Testis (tissue), 3 donors: ENCODE results near the gene RAMACL. TPM values are rescaled to one million over a fixed set of nuclear protein-coding genes. Genes with fewer than 3 reads are reported as not detected.
"Not testable (repeated sequence)": the region's sequence is repeated elsewhere in the genome, so short reads cannot be mapped to it uniquely, and the experiment has no call there.

ENCODE experiments used
- DNase-seq: peaks from one replicate; pipeline ENCODE4 v3.0.0-alpha.2; 2019
- H3K27ac ChIP-seq, 2 donors: fragments of 200-600 bp; sonication (generic); one replicate each; pipeline ENCODE4 v1.5.1; 2019
- H3K27me3 ChIP-seq: fragments of 200-600 bp; sonication (generic); one replicate; pipeline ENCODE4 v1.5.1; 2019
- H3K36me3 ChIP-seq: fragments of 200-600 bp; sonication (generic); one replicate; pipeline ENCODE4 v1.5.1; 2017; ENCODE audit warnings: low read depth; ENCODE audit errors: missing control alignments
- H3K4me1 ChIP-seq: fragments of 200-600 bp; sonication (generic); one replicate; pipeline ENCODE4 v1.5.1; 2019
- H3K4me3 ChIP-seq, 2 donors: fragments of 200-600 bp; sonication (generic); one replicate each; pipeline ENCODE4 v1.5.1; 2017 to 2019
- H3K9me3 ChIP-seq: fragments of 200-600 bp; sonication (generic); one replicate; pipeline ENCODE4 v1.5.1; 2017
- POLR2A ChIP-seq: fragments of 450-650 bp; IDR thresholded peaks from one replicate; pipeline ENCODE4 v1.6.1; 2017; ENCODE audit warnings: antibody characterized with exemption, mild to moderate bottlenecking, moderate library complexity
- WGBS, 2 donors: methylation state at CpG; one replicate each; pipeline ENCODE4 v1.1.5; 2018; 5-methylcytosine and 5-hydroxymethylcytosine counted together
- intact Hi-C: fragments of 100-400 bp; cut with DNase I; formaldehyde crosslinking; loops from one replicate; pipeline ENCODE4 v1.15.1; 2023; ENCODE audit warnings: low total_unique reads
- polyA plus RNA-seq: library from polyadenylated mRNA; stranded (reverse); fragments of 350-450 nt; fragmentation: Illumina TruSeq; extraction: RNeasy Lipid Tissue Mini Kit (QIAGEN cat#74804); gene quantifications from one replicate; pipeline ENCODE4 v1.2.3, GENCODE V29; 2014; ENCODE audit warnings: low read depth, low replicate concordance; ENCODE audit not compliant: insufficient read depth
- total RNA-seq, 2 donors: library from RNA; depleted of rRNA; stranded (reverse); fragments of >200 nt; gene quantifications; one replicate each; pipeline ENCODE4 v1.2.3, GENCODE V29; 2016
- TF ChIP-seq, protein P1 (sequence below), 3 experiments: fragments of 450-650 bp in 2 of 3; fragments of 200-600 bp in 1 of 3; sonication (generic) in 1 of 3; IDR thresholded peaks; one replicate each; pipeline ENCODE4 v1.5.1; 2016 to 2019; ENCODE audit warnings: antibody characterized with exemption in 3 of 3, mild to moderate bottlenecking in 2 of 3, moderate library complexity in 1 of 3

The RAMACL gene
- total and polyA plus RNA-seq, 3 donors from 2014 or later: 1.7 to 1.9 TPM; not detected in 1

DNA sequence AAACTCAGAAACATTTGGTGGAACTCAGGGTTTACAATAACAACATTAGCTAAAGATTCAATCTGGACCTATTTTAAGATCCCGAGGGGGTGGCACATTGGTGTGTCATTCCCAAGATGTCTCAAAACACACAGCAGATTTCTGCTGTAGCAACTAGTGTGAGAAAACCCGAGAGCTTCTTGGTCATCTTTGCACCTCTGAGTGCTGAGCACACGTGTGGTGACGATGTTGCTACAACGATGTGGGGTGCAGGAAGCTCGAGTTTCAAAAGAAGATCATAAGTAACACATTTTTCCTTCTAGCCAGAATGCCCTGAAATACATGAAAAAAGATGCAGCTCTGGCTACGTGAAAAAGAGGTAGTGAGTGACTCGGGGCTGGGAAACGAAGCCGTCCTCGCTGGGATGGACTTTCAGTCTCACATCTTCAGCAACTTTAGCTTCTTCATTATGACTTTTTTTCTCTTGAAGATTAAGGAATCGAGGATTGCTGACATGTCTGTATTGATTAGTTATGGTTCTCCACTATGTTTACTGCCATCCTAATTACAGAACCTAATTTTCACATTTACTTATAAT, 1.5 kb downstream of the RAMACL start:
- Histone ChIP-seq H3K36me3 (no peaks in the 10 kb centered on the region), H3K4me3 (no peak overlapping the region), H3K9me3 (no peaks in the 10 kb centered on the region), H3K27ac (no peak overlapping the region), H3K27me3 (no peaks in the 10 kb centered on the region), H3K4me1 (no peaks in the 10 kb centered on the region)
- TF ChIP-seq, protein P1, sequence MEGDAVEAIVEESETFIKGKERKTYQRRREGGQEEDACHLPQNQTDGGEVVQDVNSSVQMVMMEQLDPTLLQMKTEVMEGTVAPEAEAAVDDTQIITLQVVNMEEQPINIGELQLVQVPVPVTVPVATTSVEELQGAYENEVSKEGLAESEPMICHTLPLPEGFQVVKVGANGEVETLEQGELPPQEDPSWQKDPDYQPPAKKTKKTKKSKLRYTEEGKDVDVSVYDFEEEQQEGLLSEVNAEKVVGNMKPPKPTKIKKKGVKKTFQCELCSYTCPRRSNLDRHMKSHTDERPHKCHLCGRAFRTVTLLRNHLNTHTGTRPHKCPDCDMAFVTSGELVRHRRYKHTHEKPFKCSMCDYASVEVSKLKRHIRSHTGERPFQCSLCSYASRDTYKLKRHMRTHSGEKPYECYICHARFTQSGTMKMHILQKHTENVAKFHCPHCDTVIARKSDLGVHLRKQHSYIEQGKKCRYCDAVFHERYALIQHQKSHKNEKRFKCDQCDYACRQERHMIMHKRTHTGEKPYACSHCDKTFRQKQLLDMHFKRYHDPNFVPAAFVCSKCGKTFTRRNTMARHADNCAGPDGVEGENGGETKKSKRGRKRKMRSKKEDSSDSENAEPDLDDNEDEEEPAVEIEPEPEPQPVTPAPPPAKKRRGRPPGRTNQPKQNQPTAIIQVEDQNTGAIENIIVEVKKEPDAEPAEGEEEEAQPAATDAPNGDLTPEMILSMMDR (IDR thresholded peaks at IDR 0.05): no peak
- no peak for TF ChIP-seq POLR2A
- intact Hi-C loops: no loop called here
- WGBS, 2 donors: 86 to 88% methylated on average over 12 of the region's 12 CpGs
- no peak for DNase-seq

DNA sequence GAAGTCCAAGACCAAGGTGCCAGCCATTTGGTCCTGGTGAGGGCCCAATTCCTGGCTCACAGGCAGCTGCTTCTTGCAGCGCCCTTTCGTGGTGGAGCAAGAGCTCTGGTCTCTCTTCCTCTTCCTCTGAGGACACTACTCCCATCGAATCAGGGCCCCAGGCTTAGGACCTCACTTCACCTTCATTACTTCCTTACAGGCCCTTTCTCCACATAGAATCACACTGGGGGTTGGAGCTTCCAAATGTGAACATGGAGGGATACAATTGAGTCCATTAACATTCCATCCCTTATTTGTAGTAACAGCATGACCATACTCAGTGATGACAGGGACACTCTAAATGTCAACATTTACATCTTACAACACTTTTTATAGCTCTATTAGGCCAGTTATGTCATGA, 2.3 kb downstream of the RAMACL start:
- DNase-seq: no peak
- H3K27me3 ChIP-seq: no peaks in the 10 kb centered on the region
- 83 to 100% methylated on average over 3 of the region's 3 CpGs for WGBS, 2 donors
- no peaks in the 10 kb centered on the region for H3K36me3 ChIP-seq
- no peak overlapping the region for H3K4me3 ChIP-seq
- no peaks in the 10 kb centered on the region for H3K4me1 ChIP-seq
- H3K27ac ChIP-seq: no peak overlapping the region
- intact Hi-C loops: no loop called here
- no peak for TF ChIP-seq POLR2A
- no peaks in the 10 kb centered on the region for H3K9me3 ChIP-seq

DNA sequence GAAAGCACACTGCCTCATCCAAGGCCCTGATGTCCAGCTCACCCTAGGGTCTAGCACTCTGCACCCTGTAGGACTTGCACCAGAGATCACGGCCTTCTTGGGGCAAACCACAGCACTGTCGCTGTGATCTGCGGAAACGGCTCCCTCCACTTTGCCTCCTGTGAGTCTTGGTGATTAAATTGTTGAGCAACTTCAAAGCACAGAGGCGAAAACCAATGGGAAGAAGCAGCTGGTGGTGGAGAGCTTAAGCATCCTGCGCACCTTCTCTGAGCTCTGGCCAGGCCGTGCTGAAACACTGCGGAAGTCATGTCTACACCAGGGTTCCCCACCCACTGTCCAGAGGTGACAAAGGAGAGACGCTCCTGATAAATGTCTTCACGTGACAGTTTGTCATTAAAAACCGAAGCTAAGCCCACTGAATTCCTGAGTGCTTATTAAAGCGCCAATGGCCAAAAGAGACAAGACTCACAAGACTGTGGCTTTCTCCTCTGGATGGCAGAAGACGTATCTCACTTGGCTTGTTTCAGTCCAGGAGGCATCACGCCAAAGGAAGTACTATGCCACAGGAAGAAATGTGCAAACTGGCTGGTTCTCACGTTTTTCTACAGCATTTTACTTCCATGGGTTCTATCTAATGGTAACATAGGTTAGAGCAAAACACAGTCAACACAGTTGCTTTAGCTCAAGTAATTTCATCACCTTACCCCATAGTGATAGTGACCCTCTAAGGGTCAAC, 3.1 kb downstream of the RAMACL start:
- Histone ChIP-seq H3K4me3 (no peak overlapping the region), H3K36me3 (no peaks in the 10 kb centered on the region), H3K9me3 (no peaks in the 10 kb centered on the region), H3K4me1 (no peaks in the 10 kb centered on the region), H3K27me3 (no peaks in the 10 kb centered on the region), H3K27ac (no peak overlapping the region)
- intact Hi-C loops: no loop called here
- TF ChIP-seq, protein P1 (IDR thresholded peaks at IDR 0.05): no peak
- no peak for TF ChIP-seq POLR2A
- WGBS, 2 donors: 85 to 90% methylated on average over 14 to 15 of the region's 15 CpGs
- no peak for DNase-seq

DNA sequence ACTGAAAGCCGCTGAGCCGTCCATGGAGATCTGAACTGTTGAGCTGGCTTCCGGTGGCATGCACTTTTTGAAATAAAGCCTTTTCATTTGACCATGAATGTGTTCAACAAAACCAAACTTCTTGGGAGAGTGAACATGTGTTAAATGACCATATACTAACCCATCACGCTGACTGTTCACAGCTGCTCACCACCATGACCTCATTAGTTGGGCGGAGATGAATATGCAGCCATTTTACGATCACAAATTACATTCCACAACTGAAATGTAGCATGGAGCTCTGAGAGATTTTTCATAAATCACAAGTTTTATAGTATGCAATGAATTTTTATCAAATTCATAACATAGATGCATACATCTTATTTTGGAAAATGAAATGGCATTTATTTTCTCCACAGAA, 4.2 kb downstream of the RAMACL start:
- H3K27me3 ChIP-seq: no peaks in the 10 kb centered on the region
- H3K9me3 ChIP-seq: no peaks in the 10 kb centered on the region
- TF ChIP-seq, protein P1 (IDR thresholded peaks at IDR 0.05): no peak
- TF ChIP-seq POLR2A: no peak
- WGBS, 2 donors: 91 to 96% methylated on average over 6 of the region's 6 CpGs
- no peaks in the 10 kb centered on the region for H3K4me1 ChIP-seq
- intact Hi-C loops: no loop called here
- no peak for DNase-seq
- H3K4me3 ChIP-seq: no peak overlapping the region
- H3K36me3 ChIP-seq: no peaks in the 10 kb centered on the region
- no peak overlapping the region for H3K27ac ChIP-seq

DNA sequence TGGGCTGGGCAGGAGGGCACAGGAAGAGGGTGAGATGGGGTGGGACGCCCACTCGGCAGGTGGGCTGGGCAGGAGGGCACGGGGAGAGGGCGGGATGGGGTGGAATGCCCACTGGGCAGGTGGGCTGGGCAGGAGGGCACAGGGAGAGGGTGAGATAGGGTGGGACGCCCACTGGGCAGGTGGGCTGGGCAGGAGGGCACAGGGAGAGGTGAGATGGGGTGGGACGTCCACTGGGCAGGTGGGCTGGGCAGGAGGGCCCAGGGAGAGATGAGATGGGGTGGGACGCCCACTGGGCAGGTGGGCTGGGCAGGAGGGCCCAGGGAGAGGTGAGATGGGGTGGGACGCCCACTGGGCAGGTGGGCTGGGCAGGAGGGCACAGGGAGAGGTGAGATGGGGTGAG, 4.7 kb downstream of the RAMACL start:
- intact Hi-C loops, H3K27ac ChIP-seq, H3K4me3 ChIP-seq, H3K4me1 ChIP-seq, H3K27me3 ChIP-seq, H3K9me3 ChIP-seq, DNase-seq, H3K36me3 ChIP-seq: not testable (repeated sequence)
- WGBS, 2 donors: 90 to 91% methylated on average over 8 of the region's 8 CpGs

DNA sequence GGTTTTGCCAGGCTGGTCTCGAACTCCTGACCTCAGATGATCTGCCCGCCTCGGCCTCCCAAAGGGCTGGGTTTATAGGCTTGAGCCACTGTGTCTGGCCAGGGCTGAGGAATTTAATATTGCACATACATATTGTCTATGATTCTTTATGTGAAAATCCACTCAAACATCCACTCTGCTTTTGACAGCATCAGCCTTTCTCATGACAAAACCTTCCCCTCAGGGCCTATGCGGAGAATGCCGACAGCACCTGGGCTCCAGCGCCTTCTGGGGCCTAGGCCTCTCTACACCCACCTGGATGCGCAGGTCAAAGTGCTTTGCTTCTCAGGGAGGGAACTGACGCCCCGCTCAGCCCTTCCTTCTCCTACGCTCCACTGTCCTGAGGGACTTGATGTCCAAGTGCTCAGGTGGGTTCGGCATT, 5.4 kb downstream of the RAMACL start:
- no peak for TF ChIP-seq POLR2A
- TF ChIP-seq, protein P1 (IDR thresholded peaks at IDR 0.05): no peak
- no peak overlapping the region for H3K27ac ChIP-seq
- H3K36me3 ChIP-seq: no peaks in the 10 kb centered on the region
- DNase-seq: no peak
- H3K4me3 ChIP-seq: no peak overlapping the region
- H3K4me1 ChIP-seq: no peaks in the 10 kb centered on the region
- no peaks in the 10 kb centered on the region for H3K27me3 ChIP-seq
- no peaks in the 10 kb centered on the region for H3K9me3 ChIP-seq
- 93 to 99% methylated on average over 11 of the region's 11 CpGs for WGBS, 2 donors
- intact Hi-C loops: no loop called here
